ENCODE results near the gene CHRD. TPM values are rescaled to one million over a fixed set of nuclear protein-coding genes. Genes with fewer than 3 reads are reported as not detected.

The CHRD gene
- total RNA-seq, 1 experiment from 2014 or later, result 2.7 TPM

GRCh38 chr3:184387174-184387714, 7.4 kb downstream of the CHRD start:
- TF ChIP-seq ESRRA (CRISPR knock-in tag; IDR thresholded peaks at IDR 0.05; ENCODE audit: borderline replicate concordance) (no peak), GRHL2 (CRISPR knock-in tag; IDR thresholded peaks at IDR 0.05; ENCODE audit: insufficient replicate concordance, severe bottlenecking) (no peak), ZBTB43 (CRISPR knock-in tag; IDR thresholded peaks at IDR 0.05) (no peak), ZSCAN18 (CRISPR knock-in tag; IDR thresholded peaks at IDR 0.05) (no peak), ARID4B (CRISPR knock-in tag; IDR thresholded peaks at IDR 0.05; ENCODE audit: borderline replicate concordance) (no peak), ZMAT4 (CRISPR knock-in tag; IDR thresholded peaks at IDR 0.05) (no peak), SMAD3 (CRISPR knock-in tag; IDR thresholded peaks at IDR 0.05; ENCODE audit: borderline replicate concordance) (no peak), MAX (CRISPR knock-in tag; IDR thresholded peaks at IDR 0.05) (no peak), CREB1 (CRISPR knock-in tag; IDR thresholded peaks at IDR 0.05) (no peak), GTF2I (CRISPR knock-in tag; conservative IDR thresholded peaks at IDR 0.05) (no peak), TP53 (CRISPR knock-in tag; IDR thresholded peaks at IDR 0.05) (no peak), ZNF263 (CRISPR knock-in tag; IDR thresholded peaks at IDR 0.05; ENCODE audit: low read depth) (no peak), TEAD4 (CRISPR knock-in tag; IDR thresholded peaks at IDR 0.05) (no peak), SMAD4 (CRISPR knock-in tag; IDR thresholded peaks at IDR 0.05) (no peak), PRRX2 (CRISPR knock-in tag; IDR thresholded peaks at IDR 0.05) (no peak)
- Mint-ChIP-seq H3K4me3 (no peak overlapping the region), H3K4me1 (peaks cover 4% of the 10 kb centered on the region; the same call in 1 of the 2 replicates), H3K27ac (no peak overlapping the region), H3K36me3 (no peaks in the 10 kb centered on the region), H3K27me3 (ENCODE audit: low read depth) (peaks cover 18% of the 10 kb centered on the region), H3K9me3 (no peaks in the 10 kb centered on the region)
- DNase-seq (ENCODE audit: low spot score), result no peak
- CTCF ChIA-PET, result interaction anchor here (4.7 kb wide), 1 partner anchor 16 kb away, joined by 30 read pairs; no protein-coding TSS in a partner anchor
- POLR2A ChIA-PET, result no interaction called here
- no peak for ATAC-seq

GRCh38 chr3:184388164-184388935, 8.5 kb downstream of the CHRD start:
- ChIA-PET POLR2A (no interaction called here), CTCF (interaction anchor here (0.5 to 1.1 kb wide), 2 partner anchors 16 to 29 kb away, joined by 3 to 8 read pairs; no protein-coding TSS in a partner anchor)
- DNase-seq (ENCODE audit: low spot score) (no peak), ATAC-seq (no peak)
- peaks cover 4% of the 10 kb centered on the region; the same call in 1 of the 2 replicates for H3K4me1 Mint-ChIP-seq
- no peak overlapping the region for H3K27ac Mint-ChIP-seq
- no peaks in the 10 kb centered on the region for H3K9me3 Mint-ChIP-seq
- H3K36me3 Mint-ChIP-seq, result no peaks in the 10 kb centered on the region
- H3K4me3 Mint-ChIP-seq, result no peak overlapping the region
- H3K27me3 Mint-ChIP-seq (ENCODE audit: low read depth), result peaks cover 7% of the 10 kb centered on the region
- no peak for TF ChIP-seq ZNF532 (CRISPR knock-in tag; IDR thresholded peaks at IDR 0.05; ENCODE audit: borderline replicate concordance)
- no peak for TF ChIP-seq NR1H2 (CRISPR knock-in tag; IDR thresholded peaks at IDR 0.05)
- TF ChIP-seq ETV6 (CRISPR knock-in tag; IDR thresholded peaks at IDR 0.05), result no peak
- no peak for TF ChIP-seq ELF4 (CRISPR knock-in tag; IDR thresholded peaks at IDR 0.05; ENCODE audit: low read depth)
- TF ChIP-seq ZBTB43 (CRISPR knock-in tag; IDR thresholded peaks at IDR 0.05), result no peak
- no peak for TF ChIP-seq NFE2L1 (CRISPR knock-in tag; IDR thresholded peaks at IDR 0.05)
- no peak for TF ChIP-seq TEAD4 (CRISPR knock-in tag; IDR thresholded peaks at IDR 0.05)
- TF ChIP-seq TP53 (CRISPR knock-in tag; IDR thresholded peaks at IDR 0.05), result no peak
- TF ChIP-seq JUN (CRISPR knock-in tag; IDR thresholded peaks at IDR 0.05), result no peak
